ENCODE measurements around the gene ADGRG3. TPM values are rescaled to one million over a fixed set of nuclear protein-coding genes. Genes with fewer than 3 reads are reported as not detected.

Gene ADGRG3
- total RNA-seq, 1 donor from 2014 or later, result 0.16 TPM

GRCh38 chr16:57646388-57647039, 21.6 kb upstream of the ADGRG3 start:
- no peak for DNase-seq

DNA sequence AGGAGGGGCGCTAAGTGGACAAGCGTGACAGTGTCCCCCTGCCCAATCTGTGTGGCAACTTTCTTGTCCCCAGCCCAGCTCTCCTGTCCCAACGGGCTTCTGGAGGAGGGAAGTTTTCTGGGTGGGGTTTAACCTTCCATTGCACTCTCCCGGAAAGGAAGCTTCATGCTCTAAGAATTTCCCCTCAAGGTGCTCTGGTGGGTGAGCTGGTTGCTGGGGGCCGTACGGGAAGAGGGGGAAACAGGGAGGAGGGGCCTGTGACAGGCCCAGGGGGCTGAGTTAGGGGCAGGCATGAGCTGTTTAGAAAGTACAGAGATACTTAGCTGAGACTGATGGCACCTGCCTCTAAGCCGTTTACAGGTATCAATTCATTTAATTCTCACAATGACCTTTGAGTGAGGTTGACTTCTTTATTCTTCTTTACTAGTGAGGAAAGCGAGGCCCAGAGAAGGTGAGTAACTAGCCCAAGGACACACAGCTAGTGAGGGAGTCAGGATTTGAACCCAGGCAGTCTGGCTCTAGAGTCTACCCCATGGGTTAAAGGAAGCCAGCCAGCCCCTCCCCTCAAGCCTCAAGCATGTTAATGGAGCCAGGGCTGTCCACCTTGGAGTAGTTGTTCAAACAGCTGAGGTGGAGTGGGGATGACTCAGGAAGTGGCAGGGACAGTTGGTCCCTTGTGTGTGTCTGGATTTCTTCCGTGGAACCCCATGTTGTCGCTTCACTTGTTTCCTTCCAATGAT, 20.8 kb upstream of the ADGRG3 start:
- DNase-seq, result no peak

GRCh38 chr16:57648125-57648524, 20.0 kb upstream of the ADGRG3 start:
- no peak for DNase-seq

DNA sequence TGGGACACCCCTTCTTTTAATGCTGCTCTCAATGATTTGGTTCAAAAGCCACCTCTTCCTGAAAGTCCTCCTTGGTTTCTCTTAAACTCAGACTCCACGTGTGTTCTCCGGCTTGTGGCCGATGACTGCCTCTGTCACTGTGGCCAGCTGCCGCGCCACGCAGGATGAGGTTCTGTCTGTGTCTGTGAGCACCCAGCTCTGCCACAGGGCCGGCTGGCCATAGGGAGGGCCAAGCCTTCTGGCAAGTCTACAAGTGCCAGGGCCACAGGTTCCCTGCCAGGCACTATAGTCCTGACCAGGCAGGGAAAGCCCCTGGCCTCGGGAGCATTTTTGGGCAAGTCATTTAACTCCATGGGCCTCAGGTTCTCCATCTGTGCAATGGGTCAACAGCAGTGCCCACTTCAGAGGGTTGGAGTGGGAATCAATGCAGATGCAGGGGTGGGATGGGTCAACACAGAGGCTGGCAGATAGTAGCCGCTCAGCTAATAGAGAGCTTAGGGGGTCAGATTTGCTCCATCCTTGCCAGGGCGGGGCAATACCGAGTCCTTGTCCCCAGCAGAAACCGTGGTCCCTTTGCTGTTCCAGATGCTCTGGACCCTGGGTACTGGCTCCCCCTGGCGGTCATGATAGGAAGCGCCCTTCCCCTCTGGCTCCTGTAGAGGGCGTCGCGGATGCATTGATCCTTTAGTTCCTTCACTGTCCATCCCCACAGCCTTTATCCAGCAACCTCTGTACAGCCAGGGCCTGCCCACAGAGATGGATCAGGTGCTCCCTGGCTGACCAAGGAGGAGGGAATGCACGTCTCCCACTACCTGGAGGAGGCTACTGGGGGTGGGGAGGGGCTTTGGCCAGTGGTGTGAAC, 19.3 kb upstream of the ADGRG3 start:
- peak; percentile 44 for DNase-seq

- DNase-seq, result no peak
These were observed 18.7 kb upstream of the ADGRG3 start for GRCh38 chr16:57649443-57649751.

DNA sequence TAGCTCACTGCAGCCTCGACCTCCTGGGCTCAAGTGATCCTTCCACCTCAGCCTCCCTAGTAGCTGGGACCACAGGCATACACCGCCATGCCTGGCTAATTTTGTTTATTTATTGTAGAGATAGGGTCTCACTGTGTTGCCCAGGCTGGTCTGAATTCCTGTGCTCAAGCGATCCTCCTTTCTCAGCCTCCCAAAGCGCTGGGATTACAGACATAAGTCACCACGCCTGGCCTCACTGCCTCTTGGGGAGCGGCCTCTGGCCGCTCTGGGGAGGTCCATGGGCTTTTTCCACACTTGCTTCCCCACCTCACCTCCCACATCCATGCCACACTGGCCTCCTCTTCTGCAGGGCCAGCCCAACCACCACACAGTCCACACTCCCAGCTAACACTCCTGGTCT, 18.3 kb upstream of the ADGRG3 start:
- DNase-seq, result no peak

DNA sequence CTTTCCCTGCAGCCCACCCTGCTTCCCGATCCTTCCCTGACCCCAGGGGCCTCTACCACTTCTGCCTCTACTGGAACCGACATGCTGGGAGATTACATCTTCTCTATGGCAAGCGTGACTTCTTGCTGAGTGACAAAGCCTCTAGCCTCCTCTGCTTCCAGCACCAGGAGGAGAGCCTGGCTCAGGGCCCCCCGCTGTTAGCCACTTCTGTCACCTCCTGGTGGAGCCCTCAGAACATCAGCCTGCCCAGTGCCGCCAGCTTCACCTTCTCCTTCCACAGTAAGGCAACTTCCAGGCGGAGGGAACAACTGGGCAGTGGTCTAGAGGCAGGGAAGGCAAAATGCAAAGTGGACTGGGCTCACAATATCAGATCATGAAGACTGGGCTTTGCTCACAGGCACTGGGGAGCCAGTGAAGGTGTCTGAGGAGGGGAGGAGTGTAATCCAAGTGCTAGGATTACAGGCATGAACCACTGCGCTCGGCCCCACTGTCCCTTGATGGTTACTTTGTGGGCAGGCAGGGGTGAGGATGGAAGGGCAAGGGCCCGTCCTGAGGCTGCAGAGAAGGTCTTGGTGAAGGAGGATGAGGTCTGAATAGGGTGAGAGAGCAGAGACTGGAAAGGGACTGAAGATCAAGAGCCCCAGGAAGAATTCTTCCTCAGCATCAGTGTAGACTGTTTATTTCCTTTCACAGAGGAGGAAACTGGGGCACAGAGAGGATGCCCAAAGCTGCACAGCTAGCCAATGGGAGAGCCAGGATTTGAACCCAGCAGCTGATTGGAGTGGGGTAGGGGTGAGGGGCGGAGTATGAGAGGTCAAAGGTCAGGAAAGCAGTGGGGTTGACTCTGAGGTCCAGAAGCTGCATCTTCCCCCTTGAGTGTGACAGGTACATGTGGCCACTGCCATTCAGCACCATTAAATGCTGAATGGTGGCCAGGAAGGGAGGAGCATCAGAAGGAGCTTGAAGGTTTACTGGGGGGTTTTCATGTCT, 16.5 kb upstream of the ADGRG3 start:
- DNase-seq, result no peak

DNA sequence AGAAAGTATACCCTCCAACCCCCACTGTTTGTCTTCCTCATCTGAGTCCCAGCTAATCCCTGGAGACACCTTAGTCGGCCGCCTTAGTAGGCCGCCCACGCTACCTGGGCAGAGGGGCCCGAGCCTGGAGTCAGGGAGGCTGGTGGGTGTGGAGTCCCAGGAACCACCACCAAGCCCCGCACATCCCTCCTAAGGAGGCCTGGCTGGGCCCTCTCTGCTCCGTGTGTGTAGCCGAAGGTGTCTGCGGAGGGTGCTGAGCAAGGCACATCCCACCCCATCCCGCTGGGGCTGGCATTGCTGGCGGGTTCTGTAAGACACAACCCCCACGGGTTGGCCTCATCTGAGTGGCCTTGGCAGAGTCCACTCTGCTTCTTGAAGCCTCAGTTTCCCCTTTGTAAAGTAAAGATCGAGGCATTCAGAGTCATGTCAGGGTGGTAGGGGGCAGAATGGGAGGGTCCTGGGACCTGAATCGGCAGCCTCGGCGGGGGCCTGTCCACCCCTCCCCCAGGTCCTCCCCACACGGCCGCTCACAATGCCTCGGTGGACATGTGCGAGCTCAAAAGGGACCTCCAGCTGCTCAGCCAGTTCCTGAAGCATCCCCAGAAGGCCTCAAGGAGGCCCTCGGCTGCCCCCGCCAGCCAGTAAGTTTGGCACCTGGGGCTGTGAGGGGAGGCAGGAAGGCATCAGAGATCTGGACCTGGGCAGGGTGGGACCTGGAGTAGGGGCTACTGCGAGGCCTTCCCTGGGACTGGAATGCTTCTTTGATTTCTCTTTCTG, 15.2 kb upstream of the ADGRG3 start:
- DNase-seq, result no peak

- no peak for DNase-seq
These were observed 14.2 kb upstream of the ADGRG3 start for GRCh38 chr16:57653936-57654335.

DNA sequence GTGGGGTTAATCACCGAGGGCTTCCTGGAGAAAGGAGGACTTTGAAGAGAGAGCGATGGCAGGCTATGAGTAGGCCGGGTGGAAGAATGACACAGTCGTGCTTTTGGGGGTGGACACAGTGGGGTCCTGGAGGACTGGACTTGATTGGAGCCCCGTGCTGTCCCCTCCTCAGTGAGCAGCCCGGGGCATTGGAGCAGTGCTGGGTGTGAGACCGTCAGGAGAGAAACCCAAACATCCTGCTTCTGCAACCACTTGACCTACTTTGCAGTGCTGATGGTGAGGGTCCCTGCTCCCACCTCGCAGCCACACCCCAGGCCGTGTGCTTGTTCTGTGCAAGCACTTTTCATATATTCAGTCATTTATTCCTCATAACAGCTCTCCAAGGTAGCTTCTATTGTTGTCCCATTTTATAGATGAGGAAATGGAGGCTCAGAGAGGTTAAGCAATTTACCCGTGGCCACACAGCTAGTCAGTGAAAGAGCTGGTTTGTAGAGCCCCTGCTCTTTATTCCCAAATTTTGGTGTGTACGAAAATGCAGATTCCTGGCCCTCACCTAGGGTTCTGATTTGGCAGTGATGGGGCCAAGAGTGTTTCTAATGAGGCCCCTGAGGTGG, 11.7 kb upstream of the ADGRG3 start:
- DNase-seq, result no peak

GRCh38 chr16:57657228-57657627, 10.9 kb upstream of the ADGRG3 start:
- DNase-seq, result no peak

DNA sequence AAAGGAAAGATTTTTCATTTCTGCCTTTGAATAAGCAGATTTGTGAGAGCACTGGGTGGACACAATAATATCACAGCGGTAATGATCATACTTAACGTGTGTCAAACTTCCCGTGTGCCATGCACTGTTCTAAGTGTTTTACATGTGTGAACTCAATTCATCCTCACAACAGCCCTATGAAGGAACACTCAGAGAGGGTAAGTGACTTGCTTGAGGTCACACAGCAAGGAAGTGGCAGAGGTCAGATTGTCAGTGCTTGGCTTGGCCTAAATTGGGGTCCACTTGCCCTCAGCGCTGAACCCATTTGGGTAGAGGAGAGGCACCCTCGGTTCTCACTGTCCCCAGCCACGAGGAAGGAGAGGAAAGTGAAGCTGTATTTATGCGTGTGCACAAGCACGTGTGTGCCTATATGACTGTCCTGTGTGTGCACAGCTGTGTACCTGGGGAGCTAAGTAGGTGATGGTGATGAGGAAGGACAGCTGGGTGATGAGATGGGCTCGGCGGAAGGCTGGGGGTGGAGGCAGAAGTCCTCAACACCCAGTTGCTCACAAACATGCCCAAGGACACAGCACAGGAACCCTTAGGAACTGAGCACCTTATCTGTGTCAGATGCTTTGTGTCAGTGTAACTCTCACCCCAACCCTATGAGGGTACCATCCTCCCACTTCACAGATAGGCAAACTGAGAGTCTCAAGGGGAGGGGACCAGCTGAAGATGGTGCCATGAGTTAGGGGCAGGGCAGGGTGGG, 9.8 kb upstream of the ADGRG3 start:
- no peak for DNase-seq

- no peak for DNase-seq
These were observed 9.0 kb upstream of the ADGRG3 start for GRCh38 chr16:57658878-57659674.

GRCh38 chr16:57660715-57661463, 7.2 kb upstream of the ADGRG3 start:
- DNase-seq, result no peak

DNA sequence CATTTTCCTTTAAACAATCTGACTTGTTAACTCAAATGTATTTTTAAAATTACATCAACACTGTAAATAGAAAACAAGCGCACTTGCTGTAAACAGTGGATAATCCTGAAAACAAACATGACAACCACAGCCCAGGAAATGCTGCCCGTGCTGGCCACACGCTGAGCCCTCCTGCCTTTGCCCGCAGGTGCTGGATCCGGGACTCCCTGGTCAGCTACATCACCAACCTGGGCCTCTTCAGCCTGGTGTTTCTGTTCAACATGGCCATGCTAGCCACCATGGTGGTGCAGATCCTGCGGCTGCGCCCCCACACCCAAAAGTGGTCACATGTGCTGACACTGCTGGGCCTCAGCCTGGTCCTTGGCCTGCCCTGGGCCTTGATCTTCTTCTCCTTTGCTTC, 6.6 kb upstream of the ADGRG3 start:
- DNase-seq, result no peak

DNA sequence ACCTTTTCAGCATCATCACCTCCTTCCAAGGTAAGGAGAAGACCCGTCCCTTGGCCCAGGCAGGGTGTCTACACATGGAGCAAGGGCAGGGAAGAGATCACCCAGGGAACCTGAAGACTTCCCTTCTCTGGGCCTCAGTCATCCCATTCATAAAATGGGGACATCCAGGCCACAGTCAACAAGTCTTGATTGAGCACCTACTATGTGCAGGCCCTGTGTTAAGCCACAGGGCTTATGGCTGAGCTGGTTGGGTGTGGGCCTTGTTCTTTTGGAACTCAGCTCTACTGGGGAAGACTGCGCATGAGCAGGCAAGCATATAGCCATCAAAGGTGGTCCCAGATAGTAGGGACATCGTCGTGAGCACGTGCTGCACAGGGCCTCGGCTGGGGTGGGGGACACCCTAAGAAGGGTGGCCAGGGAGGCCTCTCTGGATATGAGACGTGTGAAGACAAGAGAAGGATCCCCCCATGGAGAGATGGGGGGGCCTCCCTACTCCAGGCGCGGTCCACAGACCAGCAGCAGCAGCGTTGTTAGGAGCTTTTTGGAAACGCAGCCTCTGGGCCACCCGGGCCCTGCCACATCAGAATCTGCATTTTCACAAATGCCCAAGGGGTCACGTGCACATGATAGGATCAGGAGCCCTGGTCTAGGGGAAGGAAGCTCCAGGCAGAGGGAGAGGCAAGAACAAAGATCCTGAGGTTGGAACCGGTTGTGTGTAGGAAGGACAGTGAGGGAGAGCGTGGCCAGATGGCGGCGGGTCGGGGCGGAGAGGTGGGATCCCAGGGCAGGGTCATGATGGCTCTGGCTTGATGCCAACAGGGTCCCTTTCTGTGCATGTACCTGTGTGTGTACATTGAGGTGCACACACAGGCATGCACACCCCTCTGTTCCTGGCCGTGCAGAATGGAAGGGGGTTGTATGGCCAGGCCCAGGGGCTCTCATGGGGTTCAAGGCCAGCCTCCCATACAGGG, 5.9 kb upstream of the ADGRG3 start:
- DNase-seq, result no peak

DNA sequence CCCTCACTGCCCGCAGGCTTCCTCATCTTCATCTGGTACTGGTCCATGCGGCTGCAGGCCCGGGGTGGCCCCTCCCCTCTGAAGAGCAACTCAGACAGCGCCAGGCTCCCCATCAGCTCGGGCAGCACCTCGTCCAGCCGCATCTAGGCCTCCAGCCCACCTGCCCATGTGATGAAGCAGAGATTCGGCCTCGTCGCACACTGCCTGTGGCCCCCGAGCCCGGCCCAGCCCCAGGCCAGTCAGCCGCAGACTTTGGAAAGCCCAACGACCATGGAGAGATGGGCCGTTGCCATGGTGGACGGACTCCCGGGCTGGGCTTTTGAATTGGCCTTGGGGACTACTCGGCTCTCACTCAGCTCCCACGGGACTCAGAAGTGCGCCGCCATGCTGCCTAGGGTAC, 4.7 kb upstream of the ADGRG3 start:
- no peak for DNase-seq

Data from occipital lobe (tissue), 2 donors.